ENCODE measurements around the gene OBSL1. TPM values are rescaled to one million over a fixed set of nuclear protein-coding genes. Genes with fewer than 3 reads are reported as not detected.
A peak's percentile ranks its signal among the peaks of the same experiment; 100 is the strongest.

Gene OBSL1
- total RNA-seq, 4 donors from 2014 or later, result 47.9 to 72.9 (median 56.5) TPM

DNA sequence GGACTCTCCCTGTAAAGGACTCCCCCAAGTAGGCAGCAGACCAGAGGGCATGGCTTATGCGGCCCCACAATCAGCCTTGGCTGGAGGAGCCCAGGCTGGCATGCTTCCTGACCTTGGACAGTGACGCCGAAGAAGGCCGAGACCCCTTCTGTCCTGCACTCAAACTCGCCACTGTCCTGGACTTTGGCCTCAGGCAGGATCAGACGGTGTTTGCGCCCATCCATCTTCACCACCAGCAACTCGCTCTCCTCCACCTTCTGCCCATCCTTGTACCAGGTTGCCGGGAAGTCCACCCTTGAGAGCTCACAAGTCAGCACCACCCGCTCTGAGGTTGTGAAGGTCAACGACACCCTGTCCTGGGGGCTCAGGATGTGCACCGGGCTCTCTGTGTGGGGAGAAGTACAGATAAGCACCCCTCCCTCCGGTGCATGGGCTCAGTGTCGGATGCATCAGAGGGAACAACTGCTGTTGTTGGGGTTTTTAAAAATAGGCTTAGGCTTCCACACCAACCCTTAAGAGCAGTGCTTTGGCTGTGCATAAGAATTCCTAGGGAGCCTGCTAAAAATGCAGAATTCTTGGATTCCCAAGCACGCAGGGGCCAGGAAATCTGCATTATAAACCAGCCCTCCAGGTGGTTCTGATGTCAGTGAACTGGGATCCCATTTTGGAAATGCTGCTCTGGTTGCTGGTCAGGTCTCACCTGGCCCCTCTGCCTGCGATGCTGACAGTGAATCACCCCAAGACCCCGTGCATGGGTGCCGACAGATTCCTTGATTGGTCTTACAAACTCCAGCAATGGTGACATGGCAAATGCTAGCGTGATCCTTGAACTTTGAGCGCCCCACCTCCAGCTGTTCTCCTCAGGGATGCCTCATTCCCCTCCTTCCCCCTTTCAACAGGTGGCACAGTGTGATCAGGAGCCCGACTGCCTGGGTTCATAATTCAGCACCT, 5.9 kb downstream of the OBSL1 start:
- no peak overlapping the region for H3K27ac ChIP-seq
- H3K9me3 ChIP-seq, result no peaks in the 10 kb centered on the region
- ATAC-seq, result no peak
- peaks cover 5 to 8% of the 10 kb centered on the region in 2 donors for H3K4me1 ChIP-seq
- intact Hi-C loops (cut with DNase I; ENCODE audit: low total_unique reads) (no loop called here), in situ Hi-C loops (cut with MboI; ENCODE audit: low sequenced_read_pairs in 4 of 4) (no loop called here)
- TF ChIP-seq POLR2A (IDR thresholded peaks at IDR 0.05), result no peak
- TF ChIP-seq, protein P1, sequence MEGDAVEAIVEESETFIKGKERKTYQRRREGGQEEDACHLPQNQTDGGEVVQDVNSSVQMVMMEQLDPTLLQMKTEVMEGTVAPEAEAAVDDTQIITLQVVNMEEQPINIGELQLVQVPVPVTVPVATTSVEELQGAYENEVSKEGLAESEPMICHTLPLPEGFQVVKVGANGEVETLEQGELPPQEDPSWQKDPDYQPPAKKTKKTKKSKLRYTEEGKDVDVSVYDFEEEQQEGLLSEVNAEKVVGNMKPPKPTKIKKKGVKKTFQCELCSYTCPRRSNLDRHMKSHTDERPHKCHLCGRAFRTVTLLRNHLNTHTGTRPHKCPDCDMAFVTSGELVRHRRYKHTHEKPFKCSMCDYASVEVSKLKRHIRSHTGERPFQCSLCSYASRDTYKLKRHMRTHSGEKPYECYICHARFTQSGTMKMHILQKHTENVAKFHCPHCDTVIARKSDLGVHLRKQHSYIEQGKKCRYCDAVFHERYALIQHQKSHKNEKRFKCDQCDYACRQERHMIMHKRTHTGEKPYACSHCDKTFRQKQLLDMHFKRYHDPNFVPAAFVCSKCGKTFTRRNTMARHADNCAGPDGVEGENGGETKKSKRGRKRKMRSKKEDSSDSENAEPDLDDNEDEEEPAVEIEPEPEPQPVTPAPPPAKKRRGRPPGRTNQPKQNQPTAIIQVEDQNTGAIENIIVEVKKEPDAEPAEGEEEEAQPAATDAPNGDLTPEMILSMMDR (IDR thresholded peaks at IDR 0.05 in 4 of 5, conservative IDR thresholded peaks at IDR 0.05 in 1 of 5), result no peak
- peaks cover 0 to 42% of the 10 kb centered on the region in 2 donors for H3K36me3 ChIP-seq
- H3K27me3 ChIP-seq, result no peaks in the 10 kb centered on the region
- DNase-seq, result peak in 1 of 2 donors; percentile 9
- no peak overlapping the region for H3K4me3 ChIP-seq

DNA sequence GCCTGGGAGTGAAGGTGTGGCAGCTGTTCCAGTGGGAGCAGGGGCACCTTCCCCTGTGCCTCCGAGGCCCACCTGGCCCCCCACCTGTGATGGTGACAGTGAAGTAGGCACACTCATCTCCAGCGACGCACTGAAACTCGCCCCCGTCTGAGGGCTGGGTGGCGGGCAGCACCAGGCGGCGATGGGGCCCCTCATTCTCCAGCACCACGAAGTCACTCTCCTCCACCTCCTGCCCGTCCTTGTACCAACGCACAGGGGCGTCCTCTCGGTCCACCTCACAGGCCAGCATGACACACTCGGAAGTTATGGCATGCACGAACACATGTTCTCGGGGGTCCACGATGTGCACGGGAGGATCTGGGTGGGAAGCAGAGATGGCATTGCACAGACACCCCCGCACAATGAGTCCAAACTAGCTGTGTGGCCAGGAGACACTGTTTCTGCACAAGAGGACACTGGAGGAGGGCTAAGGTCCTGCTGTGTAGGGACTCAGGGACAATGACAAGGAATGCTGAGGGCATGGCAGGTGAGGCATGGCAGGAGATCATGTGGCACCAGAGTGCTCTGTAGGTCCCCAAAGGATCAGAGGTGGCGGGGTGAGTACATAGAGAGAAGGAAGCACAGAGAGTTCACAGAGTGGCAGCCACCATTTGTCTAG, 7.9 kb downstream of the OBSL1 start:
- intact Hi-C loops (cut with DNase I; ENCODE audit: low total_unique reads), result no loop called here

DNA sequence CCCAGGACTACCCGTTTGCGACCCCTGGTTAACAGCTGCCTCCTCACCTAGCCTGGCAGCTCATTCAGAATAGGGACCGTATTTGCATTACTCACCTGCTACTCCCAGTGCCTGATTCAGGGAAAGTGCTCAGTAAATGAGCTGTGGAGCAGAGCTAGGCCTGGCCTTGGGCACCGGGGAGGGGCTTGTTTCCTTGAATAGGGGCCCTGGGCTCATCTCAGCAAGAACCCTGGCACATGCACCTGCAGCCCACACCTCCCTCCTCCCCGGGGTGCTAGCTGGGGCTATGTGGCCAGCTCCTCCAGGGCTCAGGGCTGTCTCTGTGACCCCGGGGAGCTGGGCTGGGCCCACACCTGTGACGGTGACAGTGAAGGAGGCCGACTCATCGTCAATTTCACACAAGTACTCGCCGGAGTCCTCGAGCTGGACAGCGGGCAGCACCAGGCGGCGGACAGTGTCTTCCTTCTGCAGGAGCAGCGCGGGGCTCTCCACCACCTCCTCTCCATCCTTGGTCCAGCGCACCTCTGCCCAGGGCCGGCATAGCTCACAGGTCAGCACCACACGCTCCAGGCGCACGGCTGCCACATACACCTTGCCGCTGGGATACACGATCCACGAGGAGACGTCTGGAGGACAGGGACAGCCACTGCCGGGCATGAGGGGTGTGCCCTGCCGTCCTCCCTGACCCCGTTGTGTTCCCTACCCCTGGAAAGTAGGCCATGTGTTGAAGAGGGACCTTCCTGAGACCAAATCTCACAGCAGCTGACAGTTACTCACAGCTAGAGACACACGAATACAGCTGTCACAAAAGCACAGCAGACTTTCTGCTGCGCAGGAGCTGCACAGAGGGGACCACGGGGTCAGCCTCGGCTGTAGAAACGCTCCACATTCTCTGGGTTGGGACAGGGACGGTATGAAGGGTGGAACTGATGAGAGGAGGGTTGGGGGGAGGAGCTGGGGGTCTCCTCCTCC, 9.0 kb downstream of the OBSL1 start:
- no peaks in the 10 kb centered on the region for H3K9me3 ChIP-seq
- H3K27ac ChIP-seq, result no peak overlapping the region
- peaks cover 0 to 45% of the 10 kb centered on the region in 2 donors for H3K36me3 ChIP-seq
- in situ Hi-C loops (cut with MboI; ENCODE audit: low sequenced_read_pairs in 4 of 4), result no loop called here
- H3K27me3 ChIP-seq, result no peaks in the 10 kb centered on the region
- intact Hi-C loops (cut with DNase I; ENCODE audit: low total_unique reads), result no loop called here
- TF ChIP-seq, protein P1 (IDR thresholded peaks at IDR 0.05 in 4 of 5, conservative IDR thresholded peaks at IDR 0.05 in 1 of 5), result no peak
- no peak for TF ChIP-seq POLR2A (IDR thresholded peaks at IDR 0.05)
- H3K4me1 ChIP-seq, result no peaks in the 10 kb centered on the region
- no peak for ATAC-seq
- H3K4me3 ChIP-seq, result no peak overlapping the region
- DNase-seq, result no peak

More for the DNA sequence above, 7.9 kb downstream of the OBSL1 start:
- Histone ChIP-seq H3K4me1 (no peaks in the 10 kb centered on the region), H3K27ac (no peak overlapping the region), H3K4me3 (no peak overlapping the region), H3K27me3 (no peaks in the 10 kb centered on the region), H3K36me3 (peaks cover 0 to 48% of the 10 kb centered on the region in 2 donors), H3K9me3 (no peaks in the 10 kb centered on the region)
- in situ Hi-C loops (cut with MboI; ENCODE audit: low sequenced_read_pairs in 4 of 4), result no loop called here
- DNase-seq (no peak), ATAC-seq (no peak)
- TF ChIP-seq POLR2A (IDR thresholded peaks at IDR 0.05), result no peak
- TF ChIP-seq, protein P1 (IDR thresholded peaks at IDR 0.05 in 4 of 5, conservative IDR thresholded peaks at IDR 0.05 in 1 of 5), result no peak

DNA sequence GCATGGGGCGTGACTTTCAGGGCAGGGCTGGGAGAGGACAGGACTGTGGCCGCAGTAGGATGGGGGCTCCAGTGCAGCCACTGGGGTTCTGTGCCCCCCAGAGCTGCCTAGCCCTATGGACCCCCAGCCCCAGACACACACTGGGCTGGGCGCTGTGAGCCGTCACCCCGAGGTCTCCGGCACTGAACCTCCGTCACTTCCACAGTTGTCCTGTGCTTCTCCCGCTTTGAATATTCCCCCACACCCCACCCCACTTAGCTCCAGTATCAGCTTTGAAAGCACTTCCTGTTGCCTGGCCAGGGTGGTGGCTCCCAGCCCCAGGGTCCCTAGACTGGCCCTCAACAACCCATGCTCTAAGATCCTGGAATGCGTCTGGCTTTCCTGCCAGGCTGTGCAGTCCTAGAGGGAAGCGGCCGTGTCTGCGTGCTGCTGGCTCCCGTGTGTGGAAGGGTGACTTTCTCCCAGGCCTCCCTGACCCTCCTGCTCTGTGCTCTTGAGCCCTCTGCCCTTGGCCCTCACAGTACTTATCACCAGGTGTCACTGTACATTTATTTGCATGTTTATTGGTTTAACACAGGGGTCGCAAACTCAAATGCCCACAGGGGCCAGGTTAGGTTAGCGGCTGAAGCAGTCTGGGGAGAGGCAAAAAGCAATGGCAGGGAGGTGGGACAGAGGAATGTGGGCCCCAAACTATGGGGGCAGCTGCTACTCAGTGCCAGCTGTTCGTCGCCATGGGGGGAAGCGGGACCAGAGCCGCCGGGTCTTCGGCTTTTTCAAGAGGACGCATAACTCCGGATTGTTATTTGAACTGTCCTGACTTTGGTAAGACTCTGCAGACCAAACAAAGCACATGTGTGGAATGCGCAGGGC, 9.9 kb downstream of the OBSL1 start:
- TF ChIP-seq POLR2A (IDR thresholded peaks at IDR 0.05), result no peak
- TF ChIP-seq, protein P1 (IDR thresholded peaks at IDR 0.05 in 4 of 5, conservative IDR thresholded peaks at IDR 0.05 in 1 of 5), result no peak
- no peaks in the 10 kb centered on the region for H3K4me1 ChIP-seq
- ATAC-seq (no peak), DNase-seq (no peak)
- no peaks in the 10 kb centered on the region for H3K9me3 ChIP-seq
- intact Hi-C loops (cut with DNase I; ENCODE audit: low total_unique reads) (no loop called here), in situ Hi-C loops (cut with MboI; ENCODE audit: low sequenced_read_pairs in 4 of 4) (no loop called here)
- no peaks in the 10 kb centered on the region for H3K27me3 ChIP-seq
- H3K4me3 ChIP-seq, result no peak overlapping the region
- H3K36me3 ChIP-seq, result peaks cover 0 to 43% of the 10 kb centered on the region in 2 donors
- H3K27ac ChIP-seq, result no peak overlapping the region

Data from gastrocnemius medialis (tissue), 4 donors.